HG03060 (cell line): Measurements from ENCODE around the gene STX16.

Experiments
- ATAC-seq: cut with Tn5 transposase; IDR thresholded peaks from one replicate; pipeline ENCODE4 v1.9.1; 2021; ENCODE audit warnings: low read depth, moderate number of reproducible peaks; ENCODE audit not compliant: unreplicated experiment

Gene STX16

GRCh38 chr20:58673119-58673518 lies 22.0 kb downstream of the STX16 start:
- no peak for ATAC-seq

DNA sequence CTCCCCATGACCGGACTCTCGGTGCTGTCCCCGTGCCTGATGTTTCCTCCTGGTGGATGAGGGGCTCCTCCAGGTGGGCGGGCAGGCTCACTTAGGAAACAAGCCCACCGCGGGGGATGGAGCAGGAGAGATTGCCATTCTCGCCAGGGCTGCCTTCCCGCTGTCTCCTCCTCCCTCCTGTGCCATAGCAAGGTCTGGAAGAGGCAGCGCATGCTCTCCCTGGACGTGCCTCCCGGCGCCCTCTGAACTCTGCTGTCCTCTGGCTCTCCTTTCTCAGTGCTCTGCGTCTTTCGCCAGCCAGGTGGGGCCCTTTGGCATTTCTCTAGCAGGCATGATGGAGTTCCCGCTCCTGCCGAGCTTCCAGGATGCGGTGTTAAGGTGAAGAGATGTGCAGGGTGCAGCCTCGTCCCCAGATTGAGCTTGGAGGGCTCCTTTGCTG lies 24.1 kb downstream of the STX16 start:
- no peak for ATAC-seq

- no peak for ATAC-seq
Measured at GRCh38 chr20:58675641-58676040, 24.6 kb downstream of the STX16 start.

DNA sequence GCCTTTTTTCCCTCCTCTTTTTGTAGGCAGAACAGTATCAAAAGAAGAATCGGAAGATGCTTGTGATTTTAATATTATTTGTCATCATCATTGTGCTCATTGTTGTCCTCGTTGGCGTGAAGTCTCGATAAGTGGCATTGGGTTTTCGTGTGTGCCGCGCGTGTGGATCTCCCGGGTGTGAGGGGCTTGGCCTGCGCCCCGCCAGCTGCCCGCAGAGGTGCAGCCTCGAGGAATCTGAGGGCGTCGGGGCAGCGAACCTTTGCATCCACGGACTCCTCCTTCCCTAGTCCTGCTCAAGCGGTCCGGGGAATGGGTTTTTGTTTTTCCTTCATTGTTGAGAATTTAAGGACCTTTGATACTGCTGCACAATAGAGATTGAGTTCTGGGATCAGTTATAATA lies 25.1 kb downstream of the STX16 start:
- ATAC-seq = no peak

DNA sequence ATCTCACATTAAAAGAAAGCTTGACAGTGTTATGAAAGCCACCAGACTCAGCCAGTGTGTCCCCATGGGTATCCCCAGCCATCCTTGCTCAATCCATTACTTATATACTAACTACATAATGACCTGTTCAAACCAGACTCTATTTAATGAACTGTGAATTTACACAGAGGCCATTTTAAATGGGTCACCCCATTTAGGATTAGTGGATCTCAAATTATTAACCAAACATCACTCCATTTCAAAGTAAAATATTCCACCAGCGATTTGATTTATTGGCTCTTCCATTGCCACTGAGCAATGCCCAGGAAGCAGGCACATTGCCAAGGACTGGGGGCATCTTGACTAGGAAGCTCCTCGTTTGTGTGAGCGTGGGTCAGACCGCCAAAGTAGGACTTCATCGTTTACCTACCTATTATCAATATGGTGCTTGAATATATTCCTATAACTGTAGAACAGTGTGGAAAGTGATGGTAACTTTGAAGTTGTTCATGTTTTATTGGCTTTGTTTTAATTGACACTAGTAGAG lies 26.1 kb downstream of the STX16 start:
- ATAC-seq = no peak

DNA sequence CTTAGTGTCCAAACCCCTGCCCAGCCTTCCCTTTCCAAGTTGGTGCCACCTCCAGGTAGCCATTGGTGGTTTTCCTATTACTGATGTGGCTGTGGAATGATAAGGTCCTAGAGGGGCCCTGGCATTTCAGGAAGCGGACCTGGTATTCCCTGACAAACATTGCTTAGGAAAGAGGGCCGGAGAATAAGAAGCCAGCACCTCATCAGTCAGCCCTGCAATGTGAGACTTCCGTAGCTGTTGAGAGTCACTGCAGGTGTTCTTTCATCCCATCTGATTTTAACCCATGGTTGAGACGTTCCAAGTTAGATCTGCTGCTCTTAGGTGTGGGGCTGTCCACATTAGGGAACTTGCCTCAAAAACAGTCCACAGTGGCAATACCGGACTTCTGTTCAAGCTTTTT lies 26.7 kb downstream of the STX16 start:
- no peak for ATAC-seq

DNA sequence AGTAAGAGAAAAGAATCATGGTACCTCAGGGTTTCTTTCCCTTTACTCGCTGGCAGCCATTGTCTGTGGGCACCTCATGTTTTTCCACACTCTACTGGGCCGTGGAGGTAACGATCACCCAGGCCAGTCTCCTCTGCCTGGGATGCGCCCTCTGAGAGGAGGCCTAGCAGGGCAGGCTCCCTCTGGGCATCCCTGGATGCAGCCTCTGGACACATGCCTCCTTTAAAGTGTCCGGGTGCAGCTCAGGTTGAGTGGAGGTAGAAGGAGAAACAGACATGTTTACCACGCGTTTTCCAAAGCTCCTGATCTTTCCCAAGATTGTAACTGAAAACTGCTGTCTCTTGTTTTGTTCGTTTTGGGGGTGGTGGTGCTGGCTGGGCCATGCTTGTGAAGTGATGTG lies 27.7 kb downstream of the STX16 start:
- ATAC-seq = no peak

- no peak for ATAC-seq
Measured at GRCh38 chr20:58682656-58683531, 31.8 kb downstream of the STX16 start.

DNA sequence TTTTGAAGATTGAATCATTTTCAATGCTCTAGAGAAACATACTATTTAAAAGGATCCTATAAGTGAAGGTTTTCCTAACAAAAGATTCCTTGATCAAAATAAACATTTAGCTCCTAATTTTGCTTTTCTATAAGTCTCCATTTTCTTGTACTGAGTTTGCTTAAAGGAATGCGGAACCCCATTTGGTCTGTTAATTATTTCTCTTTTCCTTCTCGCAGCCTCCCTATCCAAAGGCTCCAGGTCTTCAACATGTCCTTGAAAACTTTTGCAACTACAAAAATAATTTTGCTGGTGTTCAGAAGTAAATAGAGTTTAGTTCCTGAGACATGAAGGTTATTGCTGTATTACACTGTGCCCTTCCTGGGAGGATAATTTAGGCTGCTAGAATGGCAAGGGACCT lies 33.2 kb downstream of the STX16 start:
- no peak for ATAC-seq

DNA sequence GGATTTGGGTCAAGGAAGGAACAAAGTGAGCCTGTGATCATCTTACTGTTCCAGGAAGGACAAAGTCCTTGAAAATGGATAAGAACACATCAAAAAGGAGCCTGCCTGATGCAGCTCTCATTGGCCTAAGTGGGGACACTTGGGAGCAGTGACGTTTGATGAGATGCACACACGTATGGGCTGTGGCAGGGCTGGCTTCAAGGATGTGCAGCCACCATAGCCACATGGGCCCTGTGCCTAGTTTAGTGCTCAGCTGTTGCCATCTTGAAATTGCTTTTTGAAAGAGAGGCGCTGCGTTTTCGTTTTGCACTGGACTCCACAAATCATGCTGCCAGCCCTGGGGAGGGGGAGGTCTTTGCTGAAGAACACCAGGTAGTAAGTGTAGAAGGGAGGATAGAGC lies 34.9 kb downstream of the STX16 start:
- ATAC-seq = no peak

DNA sequence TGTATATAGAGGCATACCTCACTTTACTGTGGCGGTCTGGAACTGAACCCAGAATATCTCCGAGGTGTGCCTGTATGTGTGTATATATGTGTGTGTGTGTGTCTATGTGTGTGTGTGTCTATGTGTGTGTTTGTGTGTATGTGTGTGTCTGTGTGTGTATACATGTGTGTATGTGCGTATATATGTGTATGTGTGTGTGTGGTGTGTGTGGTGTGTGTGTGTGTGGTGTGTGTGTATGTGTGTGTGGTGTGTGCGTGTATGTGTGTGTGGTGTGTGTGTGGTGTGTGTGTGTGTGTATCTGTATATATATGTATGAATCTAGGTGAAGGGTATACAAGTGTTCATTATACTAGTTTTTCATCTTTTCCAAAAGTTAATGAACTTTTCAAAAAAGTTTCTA lies 37.3 kb downstream of the STX16 start:
- ATAC-seq = no peak

GRCh38 chr20:58688840-58689239 lies 37.8 kb downstream of the STX16 start:
- no peak for ATAC-seq

GRCh38 chr20:58690396-58691135 lies 39.5 kb downstream of the STX16 start:
- ATAC-seq = no peak

GRCh38 chr20:58691773-58692578 lies 40.9 kb downstream of the STX16 start:
- ATAC-seq = no peak

GRCh38 chr20:58692579-58693225 lies 41.6 kb downstream of the STX16 start, which contains the start of gene NPEPL1:
Gene NPEPL1 (plus strand): TSS chr20:58692800. CDS start chr20:58692901, 101 bp downstream.
- no peak for ATAC-seq

GRCh38 chr20:58693226-58694006 lies 42.3 kb downstream of the STX16 start:
- no peak for ATAC-seq

GRCh38 chr20:58694241-58695083 lies 43.4 kb downstream of the STX16 start:
- ATAC-seq = no peak

DNA sequence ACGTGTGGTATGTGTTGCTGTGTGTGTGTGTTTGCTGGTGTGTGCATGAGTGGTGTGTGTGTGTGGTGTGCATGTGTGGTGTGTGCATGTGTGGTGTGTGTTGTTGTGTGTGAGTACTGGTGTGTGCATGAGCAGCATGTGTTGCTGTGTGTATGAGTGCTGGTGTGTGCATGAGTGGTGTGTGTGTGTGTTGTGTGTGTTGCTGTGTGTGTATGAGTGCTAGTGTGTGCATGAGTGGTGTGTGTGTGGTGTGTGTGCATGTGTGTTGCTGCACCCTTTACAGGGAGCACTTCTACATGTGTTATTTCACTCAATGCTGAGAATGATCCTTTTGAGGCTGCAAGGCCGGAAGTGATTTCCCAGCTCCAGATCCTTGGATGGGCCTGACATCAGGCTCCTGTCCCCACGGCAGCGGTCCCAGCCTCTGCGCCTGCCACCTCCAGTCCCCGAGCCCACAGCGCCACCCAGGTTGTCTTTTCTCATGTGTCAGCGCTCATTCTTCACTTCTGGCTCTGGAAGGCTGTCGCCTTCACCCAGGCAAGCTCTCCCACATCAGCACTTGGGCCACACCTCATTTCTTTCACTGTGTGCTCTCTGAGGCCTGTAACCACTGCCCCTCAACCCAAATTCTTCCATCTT lies 44.1 kb downstream of the STX16 start:
- ATAC-seq = no peak
